Measurements from ENCODE around the gene CADM1. TPM values are rescaled to one million over a fixed set of nuclear protein-coding genes. Genes with fewer than 3 reads are reported as not detected.

Gene CADM1
- total and polyA plus RNA-seq, 10 of the 15 experiments (the other 5 are each of a cell fraction or from before 2014, with no cell fraction given): 0.03 to 0.48 (median 0.15) TPM; not detected in 3

- Histone ChIP-seq H3K9me3 (replicated peaks; ENCODE audit: control insufficient read depth, insufficient read depth, low read length) (no peaks in the 10 kb centered on the region), H3K4me3 (no peak overlapping the region), H3K9ac (ENCODE audit: control insufficient read depth, insufficient read depth, low read length) (no peak overlapping the region), H3K36me3 (ENCODE audit: control insufficient read depth in 2 of 2, insufficient read depth in 2 of 2, low read length in 1 of 2) (no peaks in the 10 kb centered on the region), H2AFZ (ENCODE audit: control insufficient read depth, low read depth, low read length) (no peak overlapping the region), H4K20me1 (ENCODE audit: control insufficient read depth, insufficient read depth) (no peaks in the 10 kb centered on the region), H3K4me2 (ENCODE audit: control insufficient read depth, insufficient read depth) (no peak overlapping the region), H3K27ac (ENCODE audit: control insufficient read depth, insufficient read depth) (no peak overlapping the region), H3K79me2 (ENCODE audit: control insufficient read depth, insufficient read depth, low read length) (no peaks in the 10 kb centered on the region), H3K27me3 (replicated peaks in 1 of 2; ENCODE audit: control insufficient read depth in 2 of 2, insufficient read depth in 2 of 2, low read length in 1 of 2) (peaks cover 0 to 2% of the 10 kb centered on the region in 2 experiments; a peak in 1 of 4 replicates), H3K4me1 (ENCODE audit: control insufficient read depth, insufficient read depth, low read length) (no peaks in the 10 kb centered on the region)
- SMC1A ChIA-PET (ENCODE audit: uncharacterized antibody, unreplicated experiment): no interaction called here
- intact Hi-C loops (cut with micrococcal nuclease; ENCODE audit: unreplicated experiment) (no loop called here), in situ Hi-C loops (cut with MboI) (loop anchor here (10.0 kb wide), 1 partner anchor 61 kb away; no protein-coding TSS in a partner anchor)
- POLR2A ChIA-PET: no interaction called here
- CTCF ChIA-PET: no interaction called here
- FAIRE-seq (no peak), DNase-seq (ENCODE audit: low read depth, low spot score) (no peak), ATAC-seq (no peak)
- no TSS peak for BruUV-seq (replicated peaks)
- 17% methylated on average over 8 of the region's 8 CpGs for WGBS (ENCODE audit: insufficient coverage, insufficient replicate concordance, low lambda C conversion rate, missing lambda C conversion rate)
- RAD21 ChIA-PET (ENCODE audit: unreplicated experiment): no interaction called here
- TF ChIP-seq SPI1 (IDR thresholded peaks at IDR 0.05; ENCODE audit: borderline replicate concordance, insufficient read depth, low read depth, low read length) (no peak), NR2F1 (conservative IDR thresholded peaks at IDR 0.05) (no peak), SUZ12 (IDR thresholded peaks at IDR 0.05; ENCODE audit: unreplicated experiment) (no peak), SUPT20H (IDR thresholded peaks at IDR 0.05; ENCODE audit: borderline replicate concordance, control insufficient read depth, low read depth, low read length) (no peak)
Observed at GRCh38 chr11:115155320-115155719, 348.9 kb downstream of the CADM1 start.

GRCh38 chr11:115154355-115154736, 349.9 kb downstream of the CADM1 start:
- FAIRE-seq (no peak), DNase-seq (ENCODE audit: low read depth, low spot score) (no peak), ATAC-seq (no peak)
- intact Hi-C loops (cut with micrococcal nuclease; ENCODE audit: unreplicated experiment): no loop called here
- H3K9ac ChIP-seq (ENCODE audit: control insufficient read depth, insufficient read depth, low read length): no peak overlapping the region
- CTCF ChIA-PET: no interaction called here
- POLR2A ChIA-PET: no interaction called here
- H3K4me2 ChIP-seq (ENCODE audit: control insufficient read depth, insufficient read depth): no peak overlapping the region
- no peak for TF ChIP-seq ATF3 (IDR thresholded peaks at IDR 0.05; ENCODE audit: borderline replicate concordance, extremely low read depth, low read depth, low read length)
- no peak for TF ChIP-seq NBN (IDR thresholded peaks at IDR 0.05)
- TF ChIP-seq RELB (IDR thresholded peaks at IDR 0.05; ENCODE audit: low read depth): no peak
- TF ChIP-seq TCF3 (IDR thresholded peaks at IDR 0.05; ENCODE audit: borderline replicate concordance, insufficient read depth, low read depth, low read length): no peak
- SMC1A ChIA-PET (ENCODE audit: uncharacterized antibody, unreplicated experiment): no interaction called here
- H3K27me3 ChIP-seq (replicated peaks in 1 of 2; ENCODE audit: control insufficient read depth in 2 of 2, insufficient read depth in 2 of 2, low read length in 1 of 2): peaks cover 0 to 2% of the 10 kb centered on the region in 2 experiments; a peak in 1 of 4 replicates
- H3K27ac ChIP-seq (ENCODE audit: control insufficient read depth, insufficient read depth): no peak overlapping the region
- H2AFZ ChIP-seq (ENCODE audit: control insufficient read depth, low read depth, low read length): no peak overlapping the region
- H3K4me1 ChIP-seq (ENCODE audit: control insufficient read depth, insufficient read depth, low read length): no peaks in the 10 kb centered on the region
- no TSS peak for BruUV-seq (replicated peaks)
- in situ Hi-C loops (cut with MboI): loop anchor here (10.0 kb wide), 1 partner anchor 60 kb away; no protein-coding TSS in a partner anchor
- no peaks in the 10 kb centered on the region for H3K9me3 ChIP-seq (replicated peaks; ENCODE audit: control insufficient read depth, insufficient read depth, low read length)
- H4K20me1 ChIP-seq (ENCODE audit: control insufficient read depth, insufficient read depth): no peaks in the 10 kb centered on the region
- WGBS (ENCODE audit: insufficient coverage, insufficient replicate concordance, low lambda C conversion rate, missing lambda C conversion rate): 25% methylated on average over 9 of the region's 9 CpGs
- RAD21 ChIA-PET (ENCODE audit: unreplicated experiment): no interaction called here
- H3K4me3 ChIP-seq: no peak overlapping the region
- no peaks in the 10 kb centered on the region for H3K36me3 ChIP-seq (ENCODE audit: control insufficient read depth in 2 of 2, insufficient read depth in 2 of 2, low read length in 1 of 2)
- H3K79me2 ChIP-seq (ENCODE audit: control insufficient read depth, insufficient read depth, low read length): no peaks in the 10 kb centered on the region
